ENCODE results near the gene MKNK2.

GRCh38 chr19:2060884-2061494 is 9.9 kb upstream of the MKNK2 start:
- TF ChIP-seq CTCF (IDR thresholded peaks at IDR 0.05; ENCODE audit: insufficient read depth, low read length) (no peak), POLR2AphosphoS5 (IDR thresholded peaks at IDR 0.05; ENCODE audit: low read depth) (0 out of 2 replicates have a peak, but pooled peaks have one; percentile 7), SPI1 (IDR thresholded peaks at IDR 0.05; ENCODE audit: borderline replicate concordance, low read depth) (no peak), REST (IDR thresholded peaks at IDR 0.05; ENCODE audit: insufficient replicate concordance, low read depth) (no peak), GABPA (IDR thresholded peaks at IDR 0.05; ENCODE audit: low read depth) (no peak)
